ENCODE data around the gene YWHAB. TPM values are rescaled to one million over a fixed set of nuclear protein-coding genes. Genes with fewer than 3 reads are reported as not detected.

Gene YWHAB
- total and polyA plus RNA-seq, 2 donors (not counting 1 experiment from before 2014, with no cell fraction given): 89.7 to 321 TPM

DNA sequence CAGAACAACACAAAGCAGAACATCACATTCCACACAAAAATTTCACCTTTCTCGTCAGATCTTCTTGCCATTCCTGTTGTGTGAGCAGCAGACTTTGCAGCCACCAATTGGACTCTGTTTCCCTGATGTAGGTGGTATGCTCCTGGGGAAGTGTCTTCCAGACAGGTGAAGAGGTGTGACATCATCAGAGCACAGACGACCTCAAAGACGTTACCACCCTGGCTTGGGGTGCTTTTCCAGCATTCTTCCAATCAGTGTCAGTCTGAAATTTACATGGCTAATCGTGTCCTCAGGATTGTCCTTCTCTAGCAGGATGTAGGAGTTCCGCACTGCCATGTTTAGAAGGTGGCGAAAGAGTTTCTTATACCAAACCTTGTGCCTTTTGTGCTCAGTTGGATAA lies 43.5 kb upstream of the YWHAB start:
- no peak for TF ChIP-seq EZH2 (IDR thresholded peaks at IDR 0.05; ENCODE audit: low read length, missing control alignments)
- TF ChIP-seq CTCF (conservative IDR thresholded peaks at IDR 0.05 in 1 of 2, IDR thresholded peaks at IDR 0.05 in 1 of 2; ENCODE audit: low read depth in 1 of 2, low read length in 2 of 2): no peak
- Histone ChIP-seq H3K79me2 (ENCODE audit: control insufficient read depth, insufficient read depth, low read length) (no peaks in the 10 kb centered on the region), H3K4me2 (ENCODE audit: extremely low read depth, insufficient read depth, low read length) (no peak overlapping the region), H3K27ac (ENCODE audit: insufficient read depth, low read length) (no peak overlapping the region), H3K9ac (ENCODE audit: insufficient read depth, low read length) (no peak overlapping the region), H3K4me1 (ENCODE audit: control insufficient read depth, extremely low read depth, insufficient read depth, low read length) (no peaks in the 10 kb centered on the region), H2AFZ (ENCODE audit: low read length) (no peak overlapping the region), H3K27me3 (ENCODE audit: control insufficient read depth, insufficient read depth, low read length) (peaks cover 9% of the 10 kb centered on the region), H3K4me3 (replicated peaks in 1 of 4; ENCODE audit: control extremely low read depth in 1 of 4, insufficient read depth in 1 of 4, low read depth in 3 of 4, low read length in 4 of 4) (no peak overlapping the region), H3K9me3 (ENCODE audit: control insufficient read depth, insufficient read depth, low read depth, low read length) (no peaks in the 10 kb centered on the region), H3K36me3 (ENCODE audit: control insufficient read depth, insufficient read depth, low read length) (no peaks in the 10 kb centered on the region), H4K20me1 (ENCODE audit: control insufficient read depth, extremely low read depth, insufficient read depth, low read length) (no peaks in the 10 kb centered on the region)
- DNase-seq (ENCODE audit: low read depth in 2 of 2): no peak

- Histone ChIP-seq H3K27ac (ENCODE audit: insufficient read depth, low read length) (no peak overlapping the region), H3K4me2 (ENCODE audit: extremely low read depth, insufficient read depth, low read length) (no peak overlapping the region)
Measured at GRCh38 chr20:44843876-44844275, 41.6 kb upstream of the YWHAB start.

GRCh38 chr20:44848254-44849015 lies 37.1 kb upstream of the YWHAB start:
- TF ChIP-seq CTCF (conservative IDR thresholded peaks at IDR 0.05 in 1 of 2, IDR thresholded peaks at IDR 0.05 in 1 of 2; ENCODE audit: low read depth in 1 of 2, low read length in 2 of 2) (no peak), EZH2 (IDR thresholded peaks at IDR 0.05; ENCODE audit: low read length, missing control alignments) (no peak)
- Histone ChIP-seq H3K27me3 (ENCODE audit: control insufficient read depth, insufficient read depth, low read length) (peaks cover 5% of the 10 kb centered on the region), H3K9me3 (ENCODE audit: control insufficient read depth, insufficient read depth, low read depth, low read length) (no peaks in the 10 kb centered on the region), H3K4me3 (replicated peaks in 1 of 4; ENCODE audit: control extremely low read depth in 1 of 4, insufficient read depth in 1 of 4, low read depth in 3 of 4, low read length in 4 of 4) (no peak overlapping the region), H3K4me2 (ENCODE audit: extremely low read depth, insufficient read depth, low read length) (no peak overlapping the region), H4K20me1 (ENCODE audit: control insufficient read depth, extremely low read depth, insufficient read depth, low read length) (no peaks in the 10 kb centered on the region), H3K4me1 (ENCODE audit: control insufficient read depth, extremely low read depth, insufficient read depth, low read length) (no peaks in the 10 kb centered on the region), H3K27ac (ENCODE audit: insufficient read depth, low read length) (no peak overlapping the region), H3K79me2 (ENCODE audit: control insufficient read depth, insufficient read depth, low read length) (no peaks in the 10 kb centered on the region), H3K36me3 (ENCODE audit: control insufficient read depth, insufficient read depth, low read length) (no peaks in the 10 kb centered on the region), H2AFZ (ENCODE audit: low read length) (no peak overlapping the region), H3K9ac (ENCODE audit: insufficient read depth, low read length) (no peak overlapping the region)
- no peak for DNase-seq (ENCODE audit: low read depth in 2 of 2)

More at GRCh38 chr20:44843876-44844275, 41.6 kb upstream of the YWHAB start:
- Histone ChIP-seq H3K79me2 (ENCODE audit: control insufficient read depth, insufficient read depth, low read length) (no peaks in the 10 kb centered on the region), H3K36me3 (ENCODE audit: control insufficient read depth, insufficient read depth, low read length) (no peaks in the 10 kb centered on the region), H2AFZ (ENCODE audit: low read length) (no peak overlapping the region), H3K27me3 (ENCODE audit: control insufficient read depth, insufficient read depth, low read length) (peaks cover 5% of the 10 kb centered on the region), H3K9ac (ENCODE audit: insufficient read depth, low read length) (no peak overlapping the region), H3K4me3 (replicated peaks in 1 of 4; ENCODE audit: control extremely low read depth in 1 of 4, insufficient read depth in 1 of 4, low read depth in 3 of 4, low read length in 4 of 4) (no peak overlapping the region), H3K4me1 (ENCODE audit: control insufficient read depth, extremely low read depth, insufficient read depth, low read length) (no peaks in the 10 kb centered on the region), H4K20me1 (ENCODE audit: control insufficient read depth, extremely low read depth, insufficient read depth, low read length) (no peaks in the 10 kb centered on the region), H3K9me3 (ENCODE audit: control insufficient read depth, insufficient read depth, low read depth, low read length) (no peaks in the 10 kb centered on the region)
- no peak for DNase-seq (ENCODE audit: low read depth in 2 of 2)
- TF ChIP-seq EZH2 (IDR thresholded peaks at IDR 0.05; ENCODE audit: low read length, missing control alignments) (no peak), CTCF (conservative IDR thresholded peaks at IDR 0.05 in 1 of 2, IDR thresholded peaks at IDR 0.05 in 1 of 2; ENCODE audit: low read depth in 1 of 2, low read length in 2 of 2) (no peak)

Measured in fibroblast of lung (primary cell).